Osteoblast (primary cell): ENCODE results near the gene GEMIN5. TPM values are rescaled to one million over a fixed set of nuclear protein-coding genes. Genes with fewer than 3 reads are reported as not detected.
"Not testable (repeated sequence)": the region's sequence is repeated elsewhere in the genome, so short reads cannot be mapped to it uniquely, and the experiment has no call there.

Source experiments
- DNase-seq: peaks from one replicate; pipeline ENCODE4 v3.0.0; 2011; ENCODE audit warnings: low spot score, mixed read lengths; ENCODE audit not compliant: insufficient read length; ENCODE audit errors: missing footprints
- H2AFZ ChIP-seq: 2 replicates; pipeline ENCODE4 v1.6.0; 2011; ENCODE audit warnings: mild to moderate bottlenecking, low read length
- H3K27ac ChIP-seq: 2 replicates; pipeline ENCODE4 v1.5.1; 2011; ENCODE audit warnings: mild to moderate bottlenecking, low read depth, low read length, moderate library complexity
- H3K27me3 ChIP-seq: 2 replicates; pipeline ENCODE4 v1.6.0; 2012; ENCODE audit warnings: mild to moderate bottlenecking, control low read depth, inconsistent platforms, low read length, moderate library complexity; ENCODE audit not compliant: insufficient read depth
- H3K36me3 ChIP-seq: 2 replicates; pipeline ENCODE4 v1.5.1; 2011; ENCODE audit warnings: mild to moderate bottlenecking, low read length, control low read depth, moderate library complexity; ENCODE audit not compliant: insufficient read depth
- H3K4me1 ChIP-seq: 2 replicates; pipeline ENCODE4 v1.5.1; 2011; ENCODE audit warnings: mild to moderate bottlenecking, low read length, control low read depth, moderate library complexity; ENCODE audit not compliant: insufficient read depth
- H3K4me2 ChIP-seq: 2 replicates; pipeline ENCODE4 v1.6.0; 2011; ENCODE audit warnings: mild to moderate bottlenecking, low read length; ENCODE audit not compliant: insufficient read depth
- H3K4me3 ChIP-seq: fragments of 200-600 bp; sonication (generic); 3 replicates; pipeline ENCODE4 v1.5.1; 2012; ENCODE audit warnings: mild to moderate bottlenecking, low read length, inconsistent platforms; ENCODE audit not compliant: insufficient read depth
- H3K79me2 ChIP-seq: 2 replicates; pipeline ENCODE4 v1.6.0; 2012; ENCODE audit warnings: mild to moderate bottlenecking, low read length, control low read depth, inconsistent platforms; ENCODE audit not compliant: insufficient read depth
- H3K9me3 ChIP-seq: 2 replicates; pipeline ENCODE4 v1.5.1; 2011; ENCODE audit warnings: low read depth, low read length, control low read depth
- H4K20me1 ChIP-seq: 2 replicates; pipeline ENCODE4 v1.6.0; 2012; ENCODE audit warnings: mild to moderate bottlenecking, low read length, control low read depth; ENCODE audit not compliant: insufficient read depth
- CTCF ChIP-seq: IDR thresholded peaks from 2 replicates; pipeline ENCODE4 v1.5.1; 2011; ENCODE audit warnings: mild to moderate bottlenecking, low read depth, low read length, moderate library complexity; ENCODE audit errors: extremely low read depth
- total RNA-seq: library from RNA; depleted of rRNA; stranded (reverse); fragments of >200 nt; gene quantifications from 2 replicates; pipeline ENCODE4 v1.2.3, GENCODE V29; 2012

Gene GEMIN5, protein sequence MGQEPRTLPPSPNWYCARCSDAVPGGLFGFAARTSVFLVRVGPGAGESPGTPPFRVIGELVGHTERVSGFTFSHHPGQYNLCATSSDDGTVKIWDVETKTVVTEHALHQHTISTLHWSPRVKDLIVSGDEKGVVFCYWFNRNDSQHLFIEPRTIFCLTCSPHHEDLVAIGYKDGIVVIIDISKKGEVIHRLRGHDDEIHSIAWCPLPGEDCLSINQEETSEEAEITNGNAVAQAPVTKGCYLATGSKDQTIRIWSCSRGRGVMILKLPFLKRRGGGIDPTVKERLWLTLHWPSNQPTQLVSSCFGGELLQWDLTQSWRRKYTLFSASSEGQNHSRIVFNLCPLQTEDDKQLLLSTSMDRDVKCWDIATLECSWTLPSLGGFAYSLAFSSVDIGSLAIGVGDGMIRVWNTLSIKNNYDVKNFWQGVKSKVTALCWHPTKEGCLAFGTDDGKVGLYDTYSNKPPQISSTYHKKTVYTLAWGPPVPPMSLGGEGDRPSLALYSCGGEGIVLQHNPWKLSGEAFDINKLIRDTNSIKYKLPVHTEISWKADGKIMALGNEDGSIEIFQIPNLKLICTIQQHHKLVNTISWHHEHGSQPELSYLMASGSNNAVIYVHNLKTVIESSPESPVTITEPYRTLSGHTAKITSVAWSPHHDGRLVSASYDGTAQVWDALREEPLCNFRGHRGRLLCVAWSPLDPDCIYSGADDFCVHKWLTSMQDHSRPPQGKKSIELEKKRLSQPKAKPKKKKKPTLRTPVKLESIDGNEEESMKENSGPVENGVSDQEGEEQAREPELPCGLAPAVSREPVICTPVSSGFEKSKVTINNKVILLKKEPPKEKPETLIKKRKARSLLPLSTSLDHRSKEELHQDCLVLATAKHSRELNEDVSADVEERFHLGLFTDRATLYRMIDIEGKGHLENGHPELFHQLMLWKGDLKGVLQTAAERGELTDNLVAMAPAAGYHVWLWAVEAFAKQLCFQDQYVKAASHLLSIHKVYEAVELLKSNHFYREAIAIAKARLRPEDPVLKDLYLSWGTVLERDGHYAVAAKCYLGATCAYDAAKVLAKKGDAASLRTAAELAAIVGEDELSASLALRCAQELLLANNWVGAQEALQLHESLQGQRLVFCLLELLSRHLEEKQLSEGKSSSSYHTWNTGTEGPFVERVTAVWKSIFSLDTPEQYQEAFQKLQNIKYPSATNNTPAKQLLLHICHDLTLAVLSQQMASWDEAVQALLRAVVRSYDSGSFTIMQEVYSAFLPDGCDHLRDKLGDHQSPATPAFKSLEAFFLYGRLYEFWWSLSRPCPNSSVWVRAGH (N-terminal part only)
- total RNA-seq: 10.3 and 11.6 TPM in 2 replicates

GRCh38 chr5:154937718-154938466 is at the start of gene GEMIN5:
Gene GEMIN5, minus strand, starts transcription at chr5:154938211. Its CDS starts 78 bp downstream, at chr5:154938133.
- H2AFZ ChIP-seq: peak within 1 kb of the TSS; percentile 100
- H3K4me3 ChIP-seq: peak within 1 kb of the TSS; percentile 92
- H3K79me2 ChIP-seq: peaks cover 45% of the 10 kb centered on the region
- peak within 1 kb of the TSS; percentile 94 for H3K4me2 ChIP-seq
- peak within 1 kb of the TSS; percentile 43 for H3K27ac ChIP-seq
- peaks cover 6% of the 10 kb centered on the region for H3K36me3 ChIP-seq
- no peaks in the 10 kb centered on the region for H3K9me3 ChIP-seq
- no peaks in the 10 kb centered on the region for H4K20me1 ChIP-seq
- DNase-seq: peak; percentile 96
- TF ChIP-seq CTCF: no peak
- H3K27me3 ChIP-seq: no peaks in the 10 kb centered on the region
- H3K4me1 ChIP-seq: peaks cover 22% of the 10 kb centered on the region

GRCh38 chr5:154986151-154986550 is 48.1 kb upstream of the GEMIN5 start:
- no peaks in the 10 kb centered on the region for H3K9me3 ChIP-seq
- H3K27ac ChIP-seq: no peak overlapping the region
- no peak overlapping the region for H2AFZ ChIP-seq
- no peak for TF ChIP-seq CTCF
- no peaks in the 10 kb centered on the region for H4K20me1 ChIP-seq
- H3K4me2 ChIP-seq: no peak overlapping the region
- H3K79me2 ChIP-seq: no peaks in the 10 kb centered on the region
- no peak for DNase-seq
- H3K27me3 ChIP-seq: peaks cover 9% of the 10 kb centered on the region
- no peaks in the 10 kb centered on the region for H3K4me1 ChIP-seq
- H3K4me3 ChIP-seq: no peak overlapping the region
- H3K36me3 ChIP-seq: no peaks in the 10 kb centered on the region

DNA sequence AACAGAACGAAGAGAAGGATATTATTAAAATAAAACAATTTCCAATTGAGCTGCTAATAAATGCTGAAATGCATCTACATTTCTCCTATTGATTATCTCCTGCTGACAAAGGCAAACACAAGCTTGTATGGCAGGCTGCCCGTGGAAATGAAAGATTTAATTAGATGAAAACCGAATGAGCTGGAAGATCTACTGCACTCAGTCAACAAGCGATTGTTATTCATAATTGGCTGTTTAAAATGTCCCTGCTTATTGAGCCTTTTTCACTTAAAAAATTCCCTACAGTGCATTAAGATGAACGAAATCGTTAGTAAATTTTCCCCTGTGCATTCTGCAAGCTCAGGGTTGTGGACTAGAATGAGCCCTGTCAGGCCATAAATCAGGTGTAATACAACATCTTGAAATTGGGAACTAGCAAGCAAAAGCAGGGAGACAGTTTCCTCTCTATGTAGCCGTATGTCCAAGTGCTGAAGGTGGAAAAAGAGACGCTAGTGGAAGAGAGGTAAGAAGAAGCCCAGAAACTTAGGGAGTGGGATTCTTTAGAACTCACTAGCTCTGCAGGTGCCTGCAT is 47.0 kb upstream of the GEMIN5 start:
- Histone ChIP-seq H3K9me3 (no peaks in the 10 kb centered on the region), H3K27me3 (peaks cover 9% of the 10 kb centered on the region), H3K4me1 (no peaks in the 10 kb centered on the region)

DNA sequence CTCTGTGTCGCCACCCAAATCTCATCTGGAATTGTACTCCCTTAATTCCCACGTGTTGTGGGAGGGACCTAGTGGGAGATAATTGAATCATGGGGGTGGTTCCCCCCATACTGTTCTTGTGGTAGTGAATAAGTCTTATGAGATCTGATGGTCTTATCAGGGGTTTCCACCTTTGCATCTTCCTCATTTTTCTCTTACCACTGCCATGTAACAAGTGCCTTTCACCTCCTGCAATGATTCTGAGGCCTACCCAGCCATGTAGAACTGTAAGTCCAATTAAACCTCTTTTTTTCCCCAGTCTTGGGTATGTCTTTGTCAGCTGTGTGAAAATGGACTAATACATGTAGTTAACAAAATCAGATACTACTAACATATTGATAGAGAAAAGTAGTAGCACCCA is 40.3 kb upstream of the GEMIN5 start:
- not testable (repeated sequence) for H3K27me3 ChIP-seq, H3K9me3 ChIP-seq, DNase-seq, H3K4me3 ChIP-seq, H3K79me2 ChIP-seq, H3K27ac ChIP-seq, H3K4me2 ChIP-seq, H3K4me1 ChIP-seq, H4K20me1 ChIP-seq, H2AFZ ChIP-seq, H3K36me3 ChIP-seq

More for the DNA sequence above, 47.0 kb upstream of the GEMIN5 start:
- Histone ChIP-seq H3K4me2 (no peak overlapping the region), H2AFZ (no peak overlapping the region), H3K36me3 (no peaks in the 10 kb centered on the region), H4K20me1 (no peaks in the 10 kb centered on the region), H3K4me3 (no peak overlapping the region), H3K79me2 (no peaks in the 10 kb centered on the region), H3K27ac (no peak overlapping the region)
- no peak for TF ChIP-seq CTCF
- no peak for DNase-seq
